CD14-positive monocyte (primary cell): ENCODE results near the gene FDX2. TPM values are rescaled to one million over a fixed set of nuclear protein-coding genes. Genes with fewer than 3 reads are reported as not detected.

ENCODE experiments used
- DNase-seq, 3 donors: peaks; one replicate each; pipeline ENCODE4 v3.0.0-alpha.2; 2011 to 2022
- H2AFZ ChIP-seq: 2 replicates; pipeline ENCODE4 v1.6.0; 2012; ENCODE audit warnings: mild to moderate bottlenecking, low read depth, low read length, inconsistent platforms; ENCODE audit not compliant: insufficient read depth, poor library complexity, severe bottlenecking
- H3K27ac ChIP-seq, 2 donors: 1 replicate in 1 of 2; 2 replicates in 1 of 2; pipeline ENCODE4 v1.5.1; 2012 to 2013; ENCODE audit warnings: low read length in 2 of 2, control low read depth in 1 of 2, inconsistent platforms in 1 of 2, low read depth in 1 of 2, mild to moderate bottlenecking in 1 of 2
- H3K27me3 ChIP-seq, 2 donors: one replicate each; pipeline versions ENCODE4 v1.6.0 to v1.6.1; 2011 to 2013; ENCODE audit warnings: low read length in 2 of 2; ENCODE audit not compliant: control insufficient read depth in 2 of 2, insufficient read depth in 2 of 2
- H3K36me3 ChIP-seq, 2 donors: replicated peaks in 1 of 2; 1 replicate in 1 of 2; 2 replicates in 1 of 2; pipeline versions ENCODE4 v1.5.1 to v1.6.1; 2012 to 2013; ENCODE audit warnings: low read length in 2 of 2, control low read depth in 1 of 2, inconsistent platforms in 1 of 2, mild to moderate bottlenecking in 1 of 2; ENCODE audit not compliant: insufficient read depth in 2 of 2, control insufficient read depth in 1 of 2
- H3K4me1 ChIP-seq, 2 donors: 1 replicate in 1 of 2; 2 replicates in 1 of 2; pipeline versions ENCODE4 v1.5.1 to v1.6.1; 2012 to 2013; ENCODE audit warnings: low read length in 2 of 2, control low read depth in 1 of 2, inconsistent platforms in 1 of 2, mild to moderate bottlenecking in 1 of 2, moderate library complexity in 1 of 2; ENCODE audit not compliant: insufficient read depth in 2 of 2, control insufficient read depth in 1 of 2
- H3K4me2 ChIP-seq: replicated peaks from 2 replicates; pipeline ENCODE3; 2012; ENCODE audit warnings: low read length, moderate library complexity, mild to moderate bottlenecking; ENCODE audit not compliant: poor library complexity, severe bottlenecking; ENCODE audit errors: extremely low read depth
- H3K4me3 ChIP-seq, 3 experiments: fragments of 200-600 bp in 1 of 3; sonication (generic) in 1 of 3; replicated peaks in 1 of 3; 1 replicate in 2 of 3; 2 replicates in 1 of 3; pipeline ENCODE4 v1.5.1; 2011 to 2013; ENCODE audit warnings: low read length in 3 of 3, mild to moderate bottlenecking in 3 of 3, control low read depth in 2 of 3, low read depth in 2 of 3, inconsistent platforms in 1 of 3, moderate library complexity in 1 of 3
- H3K79me2 ChIP-seq: 2 replicates; pipeline ENCODE4 v1.6.0; 2012; ENCODE audit warnings: mild to moderate bottlenecking, control low read depth, inconsistent platforms, low read length, moderate library complexity; ENCODE audit not compliant: insufficient read depth
- H3K9ac ChIP-seq: 2 replicates; pipeline ENCODE4 v1.6.0; 2017; ENCODE audit warnings: low read length, mild to moderate bottlenecking; ENCODE audit not compliant: insufficient read depth, poor library complexity, severe bottlenecking
- H3K9me3 ChIP-seq, 2 donors: replicated peaks in 1 of 2; 1 replicate in 1 of 2; 2 replicates in 1 of 2; pipeline versions ENCODE4 v1.5.1 to v1.6.1; 2012 to 2013; ENCODE audit warnings: low read length in 2 of 2, control low read depth in 1 of 2; ENCODE audit not compliant: control insufficient read depth in 1 of 2, insufficient read depth in 1 of 2
- H4K20me1 ChIP-seq: 2 replicates; pipeline ENCODE4 v1.6.0; 2012; ENCODE audit warnings: mild to moderate bottlenecking, low read length, control low read depth, moderate library complexity; ENCODE audit not compliant: insufficient read depth
- H3K27ac Mint-ChIP-seq, 7 donors: one replicate each; pipeline ENCODE4 v1.8.0; 2020; ENCODE audit warnings: mild to moderate bottlenecking in 7 of 7, mixed read lengths in 7 of 7, moderate library complexity in 6 of 7, inconsistent platforms in 2 of 7
- H3K27me3 Mint-ChIP-seq, 3 donors: one replicate each; pipeline ENCODE4 v1.8.0; 2021 to 2022; ENCODE audit warnings: low read depth in 3 of 3, mild to moderate bottlenecking in 3 of 3, mixed read lengths in 3 of 3, moderate library complexity in 3 of 3, inconsistent platforms in 1 of 3
- H3K36me3 Mint-ChIP-seq, 2 donors: one replicate each; pipeline ENCODE4 v1.8.0; 2020; ENCODE audit warnings: mixed read lengths in 2 of 2, inconsistent platforms in 1 of 2, mild to moderate bottlenecking in 1 of 2
- H3K4me1 Mint-ChIP-seq: one replicate; pipeline ENCODE4 v1.8.0; 2020; ENCODE audit warnings: mild to moderate bottlenecking, mixed read lengths
- H3K4me3 Mint-ChIP-seq, 2 donors: one replicate each; pipeline ENCODE4 v1.8.0; 2020; ENCODE audit warnings: mild to moderate bottlenecking in 2 of 2, mixed read lengths in 2 of 2, moderate library complexity in 1 of 2
- H3K9me3 Mint-ChIP-seq, 7 donors: one replicate each; pipeline ENCODE4 v1.8.0; 2020 to 2022; ENCODE audit warnings: mixed read lengths in 7 of 7, mild to moderate bottlenecking in 6 of 7, moderate library complexity in 6 of 7, inconsistent platforms in 2 of 7
- CTCF ChIP-seq: fragments of 200-600 bp; IDR thresholded peaks from one replicate; pipeline ENCODE4 v1.8.0; 2022; ENCODE audit warnings: antibody characterized with exemption, mild to moderate bottlenecking
- WGBS: methylation state at CpG from one replicate; pipeline ENCODE4 v1.1.5; 2013; ENCODE audit warnings: missing lambda C conversion rate; ENCODE audit not compliant: insufficient coverage; 5-methylcytosine and 5-hydroxymethylcytosine counted together
- intact Hi-C, 2 donors: fragments of 100-400 bp; cut with micrococcal nuclease; formaldehyde crosslinking; loops; one replicate each; pipeline versions ENCODE4 v1.15.0 to v1.15.1; 2023
- polyA plus RNA-seq, 3 donors: library from polyadenylated mRNA; depleted of rRNA in 1 of 3; unstranded in 2 of 3; stranded (reverse) in 1 of 3; fragments of 300-500 nt in 2 of 3; fragments of >200 nt in 1 of 3; fragmentation: Illumina TruSeq in 2 of 3; gene quantifications; 1 replicate in 2 of 3; 2 replicates in 1 of 3; pipeline ENCODE4 v1.2.3, GENCODE V29; 2012 to 2021

Gene FDX2
- polyA plus RNA-seq, 3 donors: 5.5 to 6.8 (median 6.7) TPM

GRCh38 chr19:10270180-10270615 is 45.6 kb downstream of the FDX2 start:
- Histone ChIP-seq H3K27ac (peak overlapping the region; percentile 95 to 96), H3K27me3 (no peaks in the 10 kb centered on the region), H4K20me1 (peaks cover 42% of the 10 kb centered on the region), H3K4me3 (peak overlapping the region; percentile 75 to 96 (median 76)), H3K4me2 (peak overlapping the region; percentile 89), H2AFZ (peak overlapping the region; percentile 73), H3K4me1 (peaks cover 42 to 55% of the 10 kb centered on the region in 2 donors), H3K36me3 (peaks cover 11 to 14% of the 10 kb centered on the region in 2 donors), H3K9me3 (no peaks in the 10 kb centered on the region), H3K79me2 (peaks cover 30% of the 10 kb centered on the region), H3K9ac (peak overlapping the region; percentile 92)
- intact Hi-C loops: loop anchor here (2.0 to 5.0 kb wide), 3 partner anchors 62 to 111 kb away; partner anchors contain the start of genes RAVER1 (in 2 of the 2) and TYK2 (in 1 of the 2)
- peak overlapping the region; percentile 97 to 99 (median 98) for H3K27ac Mint-ChIP-seq
- H3K36me3 Mint-ChIP-seq: peaks cover 18 to 35% of the 10 kb centered on the region in 2 donors
- peak overlapping the region; percentile 88 to 93 for H3K4me3 Mint-ChIP-seq
- peaks cover 0 to 2% (median 0%) of the 10 kb centered on the region in 7 donors for H3K9me3 Mint-ChIP-seq
- peaks cover 2 to 4% (median 3%) of the 10 kb centered on the region in 3 donors for H3K27me3 Mint-ChIP-seq
- DNase-seq: peak; percentile 93 to 97 (median 96)
- WGBS: 0% methylated on average over 34 of the region's 37 CpGs
- TF ChIP-seq CTCF: no peak
- peaks cover 41% of the 10 kb centered on the region for H3K4me1 Mint-ChIP-seq

GRCh38 chr19:10269333-10270179 is 46.3 kb downstream of the FDX2 start:
- H3K9ac ChIP-seq: peak overlapping the region; percentile 92
- H3K9me3 ChIP-seq: no peaks in the 10 kb centered on the region
- under 1% methylated on average over 58 of the region's 59 CpGs for WGBS
- H3K4me3 Mint-ChIP-seq: peak overlapping the region; percentile 88 to 93
- peaks cover 11 to 28% of the 10 kb centered on the region in 2 donors for H3K36me3 Mint-ChIP-seq
- DNase-seq: peak; percentile 84 to 97 (median 85)
- H3K27ac Mint-ChIP-seq: peak overlapping the region; percentile 97 to 99 (median 98)
- H3K79me2 ChIP-seq: peaks cover 30% of the 10 kb centered on the region
- peak overlapping the region; percentile 89 for H3K4me2 ChIP-seq
- intact Hi-C loops: loop anchor here (1.0 to 5.0 kb wide), 4 partner anchors 63 to 120 kb away; partner anchors contain the start of genes RAVER1 (in 2 of the 2) and TYK2 (in 1 of the 2)
- peak overlapping the region; percentile 75 to 96 (median 76) for H3K4me3 ChIP-seq
- peaks cover 2 to 4% (median 3%) of the 10 kb centered on the region in 3 donors for H3K27me3 Mint-ChIP-seq
- peak overlapping the region; percentile 73 for H2AFZ ChIP-seq
- peaks cover 42 to 51% of the 10 kb centered on the region in 2 donors for H3K4me1 ChIP-seq
- TF ChIP-seq CTCF: peak; percentile 98
- peak overlapping the region; percentile 95 to 96 for H3K27ac ChIP-seq
- peaks cover 5 to 8% of the 10 kb centered on the region in 2 donors for H3K36me3 ChIP-seq
- H3K4me1 Mint-ChIP-seq: peaks cover 38% of the 10 kb centered on the region
- peaks cover 0 to 2% (median 0%) of the 10 kb centered on the region in 7 donors for H3K9me3 Mint-ChIP-seq
- H4K20me1 ChIP-seq: peaks cover 36% of the 10 kb centered on the region
- H3K27me3 ChIP-seq: no peaks in the 10 kb centered on the region
